DND-41 (cell line): ENCODE results near the gene TCF7.

Source experiments
- CTCF ChIP-seq: IDR thresholded peaks from 2 replicates; pipeline ENCODE4 v1.5.1; 2012; ENCODE audit warnings: borderline replicate concordance, low read length, moderate library complexity, mild to moderate bottlenecking; ENCODE audit not compliant: poor library complexity, severe bottlenecking; ENCODE audit errors: extremely low read depth
- EZH2 ChIP-seq: IDR thresholded peaks from 3 replicates; pipeline ENCODE4 v1.6.1; 2012; ENCODE audit warnings: borderline replicate concordance, low read depth, mild to moderate bottlenecking, moderate library complexity, low read length, inconsistent platforms; ENCODE audit not compliant: severe bottlenecking

DNA sequence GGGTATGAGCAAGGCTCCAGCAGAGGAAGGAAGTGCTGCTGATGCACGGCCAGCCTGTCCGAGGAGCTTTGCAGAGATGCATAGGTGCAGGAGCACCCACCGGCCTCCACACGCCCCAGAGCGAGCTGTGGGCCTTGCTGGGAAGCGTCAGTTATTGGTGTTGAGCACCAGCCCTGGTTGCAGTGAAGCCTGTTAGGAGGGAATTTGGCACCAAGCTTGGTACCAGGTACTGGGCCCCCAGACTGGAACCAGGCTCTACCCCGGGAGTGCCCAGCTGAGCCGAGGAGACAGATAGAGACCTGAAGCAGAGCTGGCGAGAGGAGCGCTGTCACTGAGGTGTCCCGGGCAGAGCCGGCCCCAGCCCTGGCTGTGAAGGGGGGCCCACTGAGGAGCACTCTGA, 5.2 kb downstream of the TCF7 start:
- no peak for TF ChIP-seq CTCF
- TF ChIP-seq EZH2, result no peak
